ENCODE data around the gene HIP1R. TPM values are rescaled to one million over a fixed set of nuclear protein-coding genes. Genes with fewer than 3 reads are reported as not detected.
A peak's percentile ranks its signal among the peaks of the same experiment; 100 is the strongest.
"Not testable (repeated sequence)": the region's sequence is repeated elsewhere in the genome, so short reads cannot be mapped to it uniquely, and the experiment has no call there.

The HIP1R gene
- total and polyA plus RNA-seq, 8 donors = 23.7 to 36.7 (median 30.4) TPM

- TF ChIP-seq CTCF (IDR thresholded peaks at IDR 0.05) = no peak
- DNase-seq = no peak
- Histone ChIP-seq H3K27ac (no peak overlapping the region), H3K4me3 (no peak overlapping the region), H3K36me3 (peaks cover 0 to under 1% of the 10 kb centered on the region in 2 donors), H3K9me3 (no peaks in the 10 kb centered on the region), H3K4me1 (peaks cover 50 to 99% of the 10 kb centered on the region in 2 donors), H3K27me3 (no peaks in the 10 kb centered on the region)
- intact Hi-C loops (cut with DNase I) = loop anchor here in 1 of 2 donors (2.0 kb wide), 1 partner anchor 37 kb away; no protein-coding TSS in a partner anchor
- no peak for ATAC-seq
Observed at GRCh38 chr12:122875590-122876220, 40.4 kb downstream of the HIP1R start.

- intact Hi-C loops (cut with DNase I); H3K9me3 ChIP-seq; H3K4me3 ChIP-seq; ATAC-seq; H3K36me3 ChIP-seq; DNase-seq; H3K27me3 ChIP-seq: not testable (repeated sequence)
- H3K4me1 ChIP-seq = peaks cover 44 to 99% of the 10 kb centered on the region in 2 donors
- H3K27ac ChIP-seq = peak overlapping the region in 1 of 2 donors; percentile 21
Observed at GRCh38 chr12:122876281-122876680, 41.0 kb downstream of the HIP1R start.

- Histone ChIP-seq H3K27me3 (no peaks in the 10 kb centered on the region), H3K36me3 (no peaks in the 10 kb centered on the region), H3K4me1 (peaks cover 40 to 97% of the 10 kb centered on the region in 2 donors), H3K4me3 (no peak overlapping the region), H3K9me3 (no peaks in the 10 kb centered on the region), H3K27ac (peak overlapping the region in 1 of 2 donors; percentile 21)
- no peak for TF ChIP-seq CTCF (IDR thresholded peaks at IDR 0.05)
- ATAC-seq = no peak
- intact Hi-C loops (cut with DNase I) = no loop called here
- DNase-seq = no peak
Observed at GRCh38 chr12:122876731-122877130, 41.5 kb downstream of the HIP1R start.

GRCh38 chr12:122878780-122879612 is 43.7 kb downstream of the HIP1R start:
- no peak for TF ChIP-seq CTCF (IDR thresholded peaks at IDR 0.05)
- intact Hi-C loops (cut with DNase I) = no loop called here
- DNase-seq = peak in 1 of 4 donors; percentile 73
- Histone ChIP-seq H3K9me3 (no peaks in the 10 kb centered on the region), H3K4me1 (peaks cover 18 to 91% of the 10 kb centered on the region in 2 donors), H3K27me3 (no peaks in the 10 kb centered on the region), H3K27ac (peak overlapping the region in 1 of 2 donors; percentile 58), H3K4me3 (no peak overlapping the region), H3K36me3 (no peaks in the 10 kb centered on the region)
- ATAC-seq = peak; percentile 8

- DNase-seq (no peak), ATAC-seq (no peak)
- no peak overlapping the region for H3K27ac ChIP-seq
- H3K27me3 ChIP-seq = no peaks in the 10 kb centered on the region
- no peak overlapping the region for H3K4me3 ChIP-seq
- intact Hi-C loops (cut with DNase I) = no loop called here
- H3K9me3 ChIP-seq = no peaks in the 10 kb centered on the region
- no peaks in the 10 kb centered on the region for H3K36me3 ChIP-seq
- TF ChIP-seq CTCF (IDR thresholded peaks at IDR 0.05) = no peak
- peaks cover 21 to 91% of the 10 kb centered on the region in 2 donors for H3K4me1 ChIP-seq
Observed at GRCh38 chr12:122880155-122880667, 45.0 kb downstream of the HIP1R start.

Measured in left lung (tissue), 10 donors.